GM23338 (cell line): Measurements from ENCODE around the gene SIK2. TPM values are rescaled to one million over a fixed set of nuclear protein-coding genes. Genes with fewer than 3 reads are reported as not detected.

Experiments used
- ATAC-seq: fragments of 200-7000 bp; cut with Tn5 transposase; 3 replicates; pipeline ENCODE4 v1.9.1; 2020
- DNase-seq: peaks from one replicate; pipeline ENCODE4 v3.0.0-alpha.2; 2015; ENCODE audit warnings: low spot score
- H2AFZ ChIP-seq: fragments of 200-600 bp; sonication (generic); 2 replicates; pipeline ENCODE4 v1.8.0; 2016; ENCODE audit warnings: antibody characterized with exemption, mild to moderate bottlenecking, moderate library complexity
- H3F3A ChIP-seq: fragments of 200-600 bp; sonication (generic); replicated peaks from 2 replicates; pipeline ENCODE4 v1.8.0; 2017; ENCODE audit warnings: antibody characterized with exemption, mixed run types, low read depth
- H3K27ac ChIP-seq: fragments of 200-600 bp; sonication (generic); 2 replicates; pipeline ENCODE4 v1.6.1; 2016; ENCODE audit warnings: low read depth
- H3K27me3 ChIP-seq: fragments of 200-600 bp; sonication (generic); 2 replicates; pipeline ENCODE4 v1.8.0; 2016; ENCODE audit warnings: mild to moderate bottlenecking, mixed run types, moderate library complexity; ENCODE audit not compliant: insufficient read depth
- H3K36me3 ChIP-seq: fragments of 200-600 bp; sonication (generic); 2 replicates; pipeline ENCODE4 v1.8.0; 2016; ENCODE audit warnings: mild to moderate bottlenecking; ENCODE audit not compliant: insufficient read depth
- H3K4me1 ChIP-seq: fragments of 200-600 bp; sonication (generic); 2 replicates; pipeline ENCODE4 v1.8.0; 2016; ENCODE audit warnings: mild to moderate bottlenecking, moderate library complexity; ENCODE audit not compliant: insufficient read depth
- H3K4me2 ChIP-seq: fragments of 200-600 bp; sonication (generic); 2 replicates; pipeline ENCODE4 v1.7.1; 2017; ENCODE audit warnings: mixed run types
- H3K4me3 ChIP-seq: fragments of 200-600 bp; sonication (generic); 2 replicates; pipeline ENCODE4 v1.6.1; 2016; ENCODE audit warnings: mixed run types
- H3K79me2 ChIP-seq: fragments of 200-600 bp; sonication (generic); replicated peaks from 2 replicates; pipeline ENCODE4 v1.8.0; 2017; ENCODE audit warnings: mild to moderate bottlenecking; ENCODE audit not compliant: insufficient read depth
- H3K9me2 ChIP-seq: fragments of 200-600 bp; sonication (generic); 2 replicates; pipeline ENCODE4 v1.8.0; 2017; ENCODE audit not compliant: insufficient read depth
- H4K20me1 ChIP-seq: fragments of 200-600 bp; sonication (generic); replicated peaks from 2 replicates; pipeline ENCODE4 v1.8.0; 2017; ENCODE audit warnings: mild to moderate bottlenecking; ENCODE audit not compliant: insufficient read depth
- H3K27ac Mint-ChIP-seq: 2 replicates; pipeline ENCODE4 v1.8.0; 2020; ENCODE audit warnings: inconsistent platforms, mild to moderate bottlenecking, moderate library complexity, mixed read lengths
- H3K27me3 Mint-ChIP-seq: 3 replicates; pipeline ENCODE4 v1.8.0; 2022; ENCODE audit warnings: low read depth, mild to moderate bottlenecking, moderate library complexity, mixed read lengths, inconsistent platforms; ENCODE audit not compliant: insufficient read depth, poor library complexity
- H3K36me3 Mint-ChIP-seq: 3 replicates; pipeline ENCODE4 v1.8.0; 2021; ENCODE audit warnings: low read depth, mild to moderate bottlenecking, inconsistent platforms, moderate library complexity, mixed read lengths
- H3K4me1 Mint-ChIP-seq: 3 replicates; pipeline ENCODE4 v1.8.0; 2020; ENCODE audit warnings: mild to moderate bottlenecking, inconsistent platforms, mixed read lengths
- H3K4me3 Mint-ChIP-seq: 3 replicates; pipeline ENCODE4 v1.8.0; 2021; ENCODE audit warnings: moderate library complexity, mild to moderate bottlenecking, inconsistent platforms, mixed read lengths
- H3K9me3 Mint-ChIP-seq: 3 replicates; pipeline ENCODE4 v1.8.0; 2020; ENCODE audit warnings: moderate library complexity, mild to moderate bottlenecking, inconsistent platforms, mixed read lengths
- CREB1 ChIP-seq: fragments of 250-450 bp; sonication (Bioruptor Pico); IDR thresholded peaks from 2 replicates; pipeline ENCODE4 v1.5.0; 2020; ENCODE audit warnings: low read depth, mild to moderate bottlenecking, moderate library complexity
- CTCF ChIP-seq, 2 experiments: fragments of 200-600 bp in 1 of 2; sonication (generic) in 1 of 2; conservative IDR thresholded peaks; 2 replicates each; pipeline versions ENCODE4 v1.5.1 to v1.6.1; 2016 to 2017; ENCODE audit warnings: antibody characterized with exemption in 2 of 2, low read depth in 2 of 2, mild to moderate bottlenecking in 2 of 2, moderate library complexity in 1 of 2
- ETS1 ChIP-seq: IDR thresholded peaks from 2 replicates; pipeline ENCODE4 v1.6.1; 2016; ENCODE audit warnings: antibody characterized with exemption
- EZH2 ChIP-seq: fragments of 200-600 bp; sonication (generic); IDR thresholded peaks from one replicate; pipeline ENCODE4 v1.8.0; 2017; ENCODE audit warnings: antibody characterized with exemption, mild to moderate bottlenecking, low read depth; ENCODE audit not compliant: unreplicated experiment
- EZH2phosphoT487 ChIP-seq: fragments of 200-600 bp; sonication (generic); IDR thresholded peaks from one replicate; pipeline ENCODE4 v1.8.1; 2018; ENCODE audit warnings: antibody characterized with exemption; ENCODE audit not compliant: unreplicated experiment
- JUNB ChIP-seq: IDR thresholded peaks from one replicate; pipeline ENCODE4 v1.6.1; 2016; ENCODE audit warnings: antibody characterized with exemption; ENCODE audit not compliant: unreplicated experiment
- NANOG ChIP-seq: IDR thresholded peaks from 2 replicates; pipeline ENCODE4 v1.6.1; 2016; ENCODE audit warnings: antibody characterized with exemption, borderline replicate concordance
- POLR2AphosphoS5 ChIP-seq: IDR thresholded peaks from 2 replicates; pipeline ENCODE4 v1.6.1; 2016; ENCODE audit warnings: antibody characterized with exemption, low read depth
- REST ChIP-seq: IDR thresholded peaks from one replicate; pipeline ENCODE4 v1.6.1; 2018; ENCODE audit warnings: antibody characterized with exemption; ENCODE audit not compliant: unreplicated experiment
- STAT1 ChIP-seq: IDR thresholded peaks from one replicate; pipeline ENCODE4 v1.6.1; 2016; ENCODE audit warnings: antibody characterized with exemption; ENCODE audit not compliant: unreplicated experiment
- ZNF114 ChIP-seq: fragments of 250-450 bp; sonication (Bioruptor Pico); IDR thresholded peaks from 2 replicates; pipeline ENCODE4 v1.5.0; 2020; ENCODE audit warnings: mild to moderate bottlenecking, moderate library complexity
- ZNF331 ChIP-seq: fragments of 250-450 bp; sonication (Bioruptor Pico); IDR thresholded peaks from 2 replicates; pipeline ENCODE4 v1.5.0; 2020; ENCODE audit warnings: low read depth, mild to moderate bottlenecking, moderate library complexity
- ZNF462 ChIP-seq: fragments of 250-450 bp; sonication (Bioruptor Pico); IDR thresholded peaks from 2 replicates; pipeline ENCODE4 v1.5.0; 2020; ENCODE audit warnings: mild to moderate bottlenecking, moderate library complexity
- polyA plus RNA-seq: library from polyadenylated mRNA; unstranded; fragments of >200 nt; fragmentation: Nextera tagmentation; extraction: Ambion mirVana; gene quantifications from 2 replicates; pipeline ENCODE4 v1.2.1, GENCODE V29; 2016
- total RNA-seq: library from RNA; depleted of rRNA; stranded (reverse); fragments of >200 nt; shearing (Covaris generic); gene quantifications from 2 replicates; pipeline ENCODE4 v1.2.3, GENCODE V29; 2014

SIK2 gene
- total and polyA plus RNA-seq, 2 experiments from 2014 or later = 2.3 to 6.7 TPM

GRCh38 chr11:111668980-111669379 lies 66.7 kb downstream of the SIK2 start:
- Histone ChIP-seq H3K36me3 (no peaks in the 10 kb centered on the region), H3K9me2 (0 out of 2 replicates have a peak, but pooled peaks cover 13% of the 10 kb centered on the region), H3F3A (no peaks in the 10 kb centered on the region), H3K27ac (no peak overlapping the region), H4K20me1 (no peaks in the 10 kb centered on the region), H2AFZ (no peak overlapping the region), H3K4me1 (no peaks in the 10 kb centered on the region), H3K79me2 (no peaks in the 10 kb centered on the region), H3K4me3 (no peak overlapping the region), H3K27me3 (no peaks in the 10 kb centered on the region), H3K4me2 (no peak overlapping the region)
- no peaks in the 10 kb centered on the region for H3K27me3 Mint-ChIP-seq
- no peak for TF ChIP-seq POLR2AphosphoS5
- no peak for TF ChIP-seq ZNF114 (CRISPR knock-in tag)
- no peak for TF ChIP-seq ZNF462 (CRISPR knock-in tag)
- no peak for TF ChIP-seq REST
- TF ChIP-seq EZH2 = no peak
- no peak for TF ChIP-seq JUNB
- TF ChIP-seq STAT1 = no peak
- TF ChIP-seq ETS1 = no peak
- TF ChIP-seq EZH2phosphoT487 = no peak
- TF ChIP-seq ZNF331 (CRISPR knock-in tag) = no peak
- TF ChIP-seq CREB1 (CRISPR knock-in tag) = no peak
- no peak for TF ChIP-seq NANOG
- no peak for TF ChIP-seq CTCF (conservative IDR thresholded peaks at IDR 0.05; ENCODE audit: low read depth in 2 of 2)
- no peak for ATAC-seq
- H3K9me3 Mint-ChIP-seq = no peaks in the 10 kb centered on the region
- peaks cover 9% of the 10 kb centered on the region for H3K36me3 Mint-ChIP-seq
- H3K4me3 Mint-ChIP-seq = no peak overlapping the region
- no peaks in the 10 kb centered on the region for H3K4me1 Mint-ChIP-seq
- DNase-seq = no peak
- no peak overlapping the region for H3K27ac Mint-ChIP-seq
